ES-I3 (cell line): ENCODE measurements around the gene SAMD9.
"Not testable (repeated sequence)": the region's sequence is repeated elsewhere in the genome, so short reads cannot be mapped to it uniquely, and the experiment has no call there.

Source experiments
- H3K36me3 ChIP-seq: 2 replicates; pipeline ENCODE4 v1.6.1; 2013; ENCODE audit warnings: mild to moderate bottlenecking, low read length, control low read depth, moderate library complexity; ENCODE audit not compliant: insufficient read depth
- H3K4me1 ChIP-seq: 2 replicates; pipeline ENCODE4 v1.6.1; 2013; ENCODE audit warnings: mild to moderate bottlenecking, control low read depth, low read length; ENCODE audit not compliant: insufficient read depth
- H3K9ac ChIP-seq: 2 replicates; pipeline ENCODE4 v1.6.1; 2013; ENCODE audit warnings: low read depth, mild to moderate bottlenecking, low read length, moderate library complexity
- H3K9me3 ChIP-seq: 2 replicates; pipeline ENCODE4 v1.6.1; 2013; ENCODE audit warnings: mild to moderate bottlenecking, low read length, moderate library complexity; ENCODE audit not compliant: control insufficient read depth, insufficient read depth

SAMD9 gene

GRCh38 chr7:93142127-93142526 lies 24.3 kb upstream of the SAMD9 start:
- 0 out of 2 replicates have a peak, but pooled peaks cover 1% of the 10 kb centered on the region for H3K4me1 ChIP-seq
- H3K9ac ChIP-seq = no peak overlapping the region
- no peaks in the 10 kb centered on the region for H3K36me3 ChIP-seq
- H3K9me3 ChIP-seq = no peaks in the 10 kb centered on the region

GRCh38 chr7:93140582-93141191 lies 22.9 kb upstream of the SAMD9 start:
- no peaks in the 10 kb centered on the region for H3K4me1 ChIP-seq
- H3K9ac ChIP-seq = no peak overlapping the region
- no peaks in the 10 kb centered on the region for H3K36me3 ChIP-seq
- no peaks in the 10 kb centered on the region for H3K9me3 ChIP-seq

GRCh38 chr7:93138576-93138975 lies 20.8 kb upstream of the SAMD9 start:
- Histone ChIP-seq H3K36me3 (no peaks in the 10 kb centered on the region), H3K4me1 (no peaks in the 10 kb centered on the region), H3K9ac (no peak overlapping the region), H3K9me3 (no peaks in the 10 kb centered on the region)

GRCh38 chr7:93133005-93133404 lies 15.2 kb upstream of the SAMD9 start:
- H3K36me3 ChIP-seq = no peaks in the 10 kb centered on the region
- no peak overlapping the region for H3K9ac ChIP-seq
- no peaks in the 10 kb centered on the region for H3K4me1 ChIP-seq
- H3K9me3 ChIP-seq = no peaks in the 10 kb centered on the region

- H3K9me3 ChIP-seq = peaks cover 2% of the 10 kb centered on the region
- no peak overlapping the region for H3K9ac ChIP-seq
- no peaks in the 10 kb centered on the region for H3K36me3 ChIP-seq
- H3K4me1 ChIP-seq = no peaks in the 10 kb centered on the region
These were observed 14.4 kb upstream of the SAMD9 start for GRCh38 chr7:93132216-93132615.

GRCh38 chr7:93126954-93127353 lies 9.2 kb upstream of the SAMD9 start:
- H3K9ac ChIP-seq, H3K9me3 ChIP-seq, H3K36me3 ChIP-seq, H3K4me1 ChIP-seq: not testable (repeated sequence)

- not testable (repeated sequence) for H3K36me3 ChIP-seq, H3K4me1 ChIP-seq, H3K9ac ChIP-seq
These were observed 5.8 kb upstream of the SAMD9 start for GRCh38 chr7:93123532-93123931.

GRCh38 chr7:93120592-93121549 lies 3.1 kb upstream of the SAMD9 start:
- Histone ChIP-seq H3K9ac (no peak overlapping the region), H3K36me3 (no peaks in the 10 kb centered on the region), H3K4me1 (peaks cover 10% of the 10 kb centered on the region; the same call in 1 of the 2 replicates), H3K9me3 (no peaks in the 10 kb centered on the region)

More at GRCh38 chr7:93123532-93123931, 5.8 kb upstream of the SAMD9 start:
- H3K9me3 ChIP-seq = not testable (repeated sequence)

GRCh38 chr7:93119191-93119905 lies 1.6 kb upstream of the SAMD9 start:
- Histone ChIP-seq H3K9ac (no peak overlapping the region), H3K9me3 (no peaks in the 10 kb centered on the region), H3K36me3 (no peaks in the 10 kb centered on the region), H3K4me1 (peaks cover 10% of the 10 kb centered on the region; the same call in 1 of the 2 replicates)

GRCh38 chr7:93117327-93117726 lies 452 bp downstream of the SAMD9 start:
- H3K9me3 ChIP-seq = no peaks in the 10 kb centered on the region
- peaks cover 10% of the 10 kb centered on the region; the same call in 1 of the 2 replicates for H3K4me1 ChIP-seq
- no peaks in the 10 kb centered on the region for H3K36me3 ChIP-seq
- H3K9ac ChIP-seq = no peak overlapping the region

- no peak overlapping the region for H3K9ac ChIP-seq
These were observed 2.0 kb downstream of the SAMD9 start for GRCh38 chr7:93115796-93116195.

GRCh38 chr7:93108003-93108402 lies 9.8 kb downstream of the SAMD9 start:
- Histone ChIP-seq H3K9me3 (no peaks in the 10 kb centered on the region), H3K9ac (no peak overlapping the region), H3K36me3 (no peaks in the 10 kb centered on the region), H3K4me1 (no peaks in the 10 kb centered on the region)

More at GRCh38 chr7:93115796-93116195, 2.0 kb downstream of the SAMD9 start:
- Histone ChIP-seq H3K9me3 (no peaks in the 10 kb centered on the region), H3K4me1 (peaks cover 10% of the 10 kb centered on the region; the same call in 1 of the 2 replicates), H3K36me3 (no peaks in the 10 kb centered on the region)

- H3K9me3 ChIP-seq = no peaks in the 10 kb centered on the region
- H3K9ac ChIP-seq = no peak overlapping the region
- no peaks in the 10 kb centered on the region for H3K36me3 ChIP-seq
- no peaks in the 10 kb centered on the region for H3K4me1 ChIP-seq
These were observed 20.4 kb downstream of the SAMD9 start for GRCh38 chr7:93097388-93097787.

- no peaks in the 10 kb centered on the region for H3K9me3 ChIP-seq
- H3K36me3 ChIP-seq = no peaks in the 10 kb centered on the region
- no peak overlapping the region for H3K9ac ChIP-seq
- no peaks in the 10 kb centered on the region for H3K4me1 ChIP-seq
These were observed 24.9 kb downstream of the SAMD9 start for GRCh38 chr7:93092757-93093370.
